ENCODE measurements around the gene CLDN25.

GRCh38 chr11:113806406-113806805, 26.8 kb downstream of the CLDN25 start:
- TF ChIP-seq ZNF530 (CRISPR knock-in tag; IDR thresholded peaks at IDR 0.05; ENCODE audit: low read depth), result no peak
- TF ChIP-seq ZFP82 (CRISPR knock-in tag; IDR thresholded peaks at IDR 0.05; ENCODE audit: borderline replicate concordance), result no peak
- TF ChIP-seq ZNF274 (CRISPR knock-in tag; IDR thresholded peaks at IDR 0.05), result no peak
- TF ChIP-seq ZNF766 (CRISPR knock-in tag; IDR thresholded peaks at IDR 0.05; ENCODE audit: borderline replicate concordance), result no peak
- TF ChIP-seq HDAC6 (IDR thresholded peaks at IDR 0.05; ENCODE audit: low read depth, low read length), result no peak
- TF ChIP-seq, protein P1, sequence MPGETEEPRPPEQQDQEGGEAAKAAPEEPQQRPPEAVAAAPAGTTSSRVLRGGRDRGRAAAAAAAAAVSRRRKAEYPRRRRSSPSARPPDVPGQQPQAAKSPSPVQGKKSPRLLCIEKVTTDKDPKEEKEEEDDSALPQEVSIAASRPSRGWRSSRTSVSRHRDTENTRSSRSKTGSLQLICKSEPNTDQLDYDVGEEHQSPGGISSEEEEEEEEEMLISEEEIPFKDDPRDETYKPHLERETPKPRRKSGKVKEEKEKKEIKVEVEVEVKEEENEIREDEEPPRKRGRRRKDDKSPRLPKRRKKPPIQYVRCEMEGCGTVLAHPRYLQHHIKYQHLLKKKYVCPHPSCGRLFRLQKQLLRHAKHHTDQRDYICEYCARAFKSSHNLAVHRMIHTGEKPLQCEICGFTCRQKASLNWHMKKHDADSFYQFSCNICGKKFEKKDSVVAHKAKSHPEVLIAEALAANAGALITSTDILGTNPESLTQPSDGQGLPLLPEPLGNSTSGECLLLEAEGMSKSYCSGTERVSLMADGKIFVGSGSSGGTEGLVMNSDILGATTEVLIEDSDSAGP (CRISPR knock-in tag; IDR thresholded peaks at IDR 0.05; ENCODE audit: borderline replicate concordance), result no peak
- TF ChIP-seq, protein P2, sequence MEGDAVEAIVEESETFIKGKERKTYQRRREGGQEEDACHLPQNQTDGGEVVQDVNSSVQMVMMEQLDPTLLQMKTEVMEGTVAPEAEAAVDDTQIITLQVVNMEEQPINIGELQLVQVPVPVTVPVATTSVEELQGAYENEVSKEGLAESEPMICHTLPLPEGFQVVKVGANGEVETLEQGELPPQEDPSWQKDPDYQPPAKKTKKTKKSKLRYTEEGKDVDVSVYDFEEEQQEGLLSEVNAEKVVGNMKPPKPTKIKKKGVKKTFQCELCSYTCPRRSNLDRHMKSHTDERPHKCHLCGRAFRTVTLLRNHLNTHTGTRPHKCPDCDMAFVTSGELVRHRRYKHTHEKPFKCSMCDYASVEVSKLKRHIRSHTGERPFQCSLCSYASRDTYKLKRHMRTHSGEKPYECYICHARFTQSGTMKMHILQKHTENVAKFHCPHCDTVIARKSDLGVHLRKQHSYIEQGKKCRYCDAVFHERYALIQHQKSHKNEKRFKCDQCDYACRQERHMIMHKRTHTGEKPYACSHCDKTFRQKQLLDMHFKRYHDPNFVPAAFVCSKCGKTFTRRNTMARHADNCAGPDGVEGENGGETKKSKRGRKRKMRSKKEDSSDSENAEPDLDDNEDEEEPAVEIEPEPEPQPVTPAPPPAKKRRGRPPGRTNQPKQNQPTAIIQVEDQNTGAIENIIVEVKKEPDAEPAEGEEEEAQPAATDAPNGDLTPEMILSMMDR (CRISPR knock-in tag; IDR thresholded peaks at IDR 0.05), result peak; percentile 71
- TF ChIP-seq, protein P3, sequence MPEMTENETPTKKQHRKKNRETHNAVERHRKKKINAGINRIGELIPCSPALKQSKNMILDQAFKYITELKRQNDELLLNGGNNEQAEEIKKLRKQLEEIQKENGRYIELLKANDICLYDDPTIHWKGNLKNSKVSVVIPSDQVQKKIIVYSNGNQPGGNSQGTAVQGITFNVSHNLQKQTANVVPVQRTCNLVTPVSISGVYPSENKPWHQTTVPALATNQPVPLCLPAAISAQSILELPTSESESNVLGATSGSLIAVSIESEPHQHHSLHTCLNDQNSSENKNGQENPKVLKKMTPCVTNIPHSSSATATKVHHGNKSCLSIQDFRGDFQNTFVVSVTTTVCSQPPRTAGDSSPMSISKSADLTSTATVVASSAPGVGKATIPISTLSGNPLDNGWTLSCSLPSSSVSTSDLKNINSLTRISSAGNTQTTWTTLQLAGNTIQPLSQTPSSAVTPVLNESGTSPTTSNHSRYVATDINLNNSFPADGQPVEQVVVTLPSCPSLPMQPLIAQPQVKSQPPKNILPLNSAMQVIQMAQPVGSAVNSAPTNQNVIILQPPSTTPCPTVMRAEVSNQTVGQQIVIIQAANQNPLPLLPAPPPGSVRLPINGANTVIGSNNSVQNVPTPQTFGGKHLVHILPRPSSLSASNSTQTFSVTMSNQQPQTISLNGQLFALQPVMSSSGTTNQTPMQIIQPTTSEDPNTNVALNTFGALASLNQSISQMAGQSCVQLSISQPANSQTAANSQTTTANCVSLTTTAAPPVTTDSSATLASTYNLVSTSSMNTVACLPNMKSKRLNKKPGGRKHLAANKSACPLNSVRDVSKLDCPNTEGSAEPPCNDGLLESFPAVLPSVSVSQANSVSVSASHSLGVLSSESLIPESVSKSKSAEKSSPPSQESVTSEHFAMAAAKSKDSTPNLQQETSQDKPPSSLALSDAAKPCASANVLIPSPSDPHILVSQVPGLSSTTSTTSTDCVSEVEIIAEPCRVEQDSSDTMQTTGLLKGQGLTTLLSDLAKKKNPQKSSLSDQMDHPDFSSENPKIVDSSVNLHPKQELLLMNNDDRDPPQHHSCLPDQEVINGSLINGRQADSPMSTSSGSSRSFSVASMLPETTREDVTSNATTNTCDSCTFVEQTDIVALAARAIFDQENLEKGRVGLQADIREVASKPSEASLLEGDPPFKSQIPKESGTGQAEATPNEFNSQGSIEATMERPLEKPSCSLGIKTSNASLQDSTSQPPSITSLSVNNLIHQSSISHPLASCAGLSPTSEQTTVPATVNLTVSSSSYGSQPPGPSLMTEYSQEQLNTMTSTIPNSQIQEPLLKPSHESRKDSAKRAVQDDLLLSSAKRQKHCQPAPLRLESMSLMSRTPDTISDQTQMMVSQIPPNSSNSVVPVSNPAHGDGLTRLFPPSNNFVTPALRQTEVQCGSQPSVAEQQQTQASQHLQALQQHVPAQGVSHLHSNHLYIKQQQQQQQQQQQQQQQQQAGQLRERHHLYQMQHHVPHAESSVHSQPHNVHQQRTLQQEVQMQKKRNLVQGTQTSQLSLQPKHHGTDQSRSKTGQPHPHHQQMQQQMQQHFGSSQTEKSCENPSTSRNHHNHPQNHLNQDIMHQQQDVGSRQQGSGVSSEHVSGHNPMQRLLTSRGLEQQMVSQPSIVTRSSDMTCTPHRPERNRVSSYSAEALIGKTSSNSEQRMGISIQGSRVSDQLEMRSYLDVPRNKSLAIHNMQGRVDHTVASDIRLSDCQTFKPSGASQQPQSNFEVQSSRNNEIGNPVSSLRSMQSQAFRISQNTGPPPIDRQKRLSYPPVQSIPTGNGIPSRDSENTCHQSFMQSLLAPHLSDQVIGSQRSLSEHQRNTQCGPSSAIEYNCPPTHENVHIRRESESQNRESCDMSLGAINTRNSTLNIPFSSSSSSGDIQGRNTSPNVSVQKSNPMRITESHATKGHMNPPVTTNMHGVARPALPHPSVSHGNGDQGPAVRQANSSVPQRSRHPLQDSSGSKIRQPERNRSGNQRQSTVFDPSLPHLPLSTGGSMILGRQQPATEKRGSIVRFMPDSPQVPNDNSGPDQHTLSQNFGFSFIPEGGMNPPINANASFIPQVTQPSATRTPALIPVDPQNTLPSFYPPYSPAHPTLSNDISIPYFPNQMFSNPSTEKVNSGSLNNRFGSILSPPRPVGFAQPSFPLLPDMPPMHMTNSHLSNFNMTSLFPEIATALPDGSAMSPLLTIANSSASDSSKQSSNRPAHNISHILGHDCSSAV (CRISPR knock-in tag; IDR thresholded peaks at IDR 0.05; ENCODE audit: borderline replicate concordance), result no peak
- TF ChIP-seq KAT8 (CRISPR knock-in tag; IDR thresholded peaks at IDR 0.05), result no peak
- TF ChIP-seq SIN3A (IDR thresholded peaks at IDR 0.05; ENCODE audit: borderline replicate concordance, low read depth, low read length), result no peak
- TF ChIP-seq, protein P4, sequence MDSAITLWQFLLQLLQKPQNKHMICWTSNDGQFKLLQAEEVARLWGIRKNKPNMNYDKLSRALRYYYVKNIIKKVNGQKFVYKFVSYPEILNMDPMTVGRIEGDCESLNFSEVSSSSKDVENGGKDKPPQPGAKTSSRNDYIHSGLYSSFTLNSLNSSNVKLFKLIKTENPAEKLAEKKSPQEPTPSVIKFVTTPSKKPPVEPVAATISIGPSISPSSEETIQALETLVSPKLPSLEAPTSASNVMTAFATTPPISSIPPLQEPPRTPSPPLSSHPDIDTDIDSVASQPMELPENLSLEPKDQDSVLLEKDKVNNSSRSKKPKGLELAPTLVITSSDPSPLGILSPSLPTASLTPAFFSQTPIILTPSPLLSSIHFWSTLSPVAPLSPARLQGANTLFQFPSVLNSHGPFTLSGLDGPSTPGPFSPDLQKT (CRISPR knock-in tag; IDR thresholded peaks at IDR 0.05; ENCODE audit: borderline replicate concordance), result no peak
- no peak for TF ChIP-seq ZNF350 (CRISPR knock-in tag; IDR thresholded peaks at IDR 0.05; ENCODE audit: borderline replicate concordance, low read depth)
- TF ChIP-seq POLR2AphosphoS5 (IDR thresholded peaks at IDR 0.05; ENCODE audit: low read depth, low read length), result no peak
- no peak for TF ChIP-seq JUNB (CRISPR knock-in tag; IDR thresholded peaks at IDR 0.05; ENCODE audit: borderline replicate concordance)
